NB4 (cell line): ENCODE data around the gene NTSR1.

ENCODE experiments used
- DNase-seq: peaks from one replicate; pipeline ENCODE4 v3.0.0; 2010; ENCODE audit warnings: low read depth
- H3K4me3 ChIP-seq: one replicate; pipeline ENCODE4 v1.5.1; 2011; ENCODE audit warnings: mild to moderate bottlenecking, low read depth, low read length, moderate library complexity
- MYC ChIP-seq: IDR thresholded peaks from 2 replicates; pipeline ENCODE4 v1.6.1; 2011; ENCODE audit warnings: low read depth, low read length
- POLR2A ChIP-seq: IDR thresholded peaks from 2 replicates; pipeline ENCODE4 v1.6.1; 2011; ENCODE audit warnings: mild to moderate bottlenecking; ENCODE audit not compliant: insufficient read length; ENCODE audit errors: extremely low read depth
- TF ChIP-seq, protein P1 (sequence below): IDR thresholded peaks from one replicate; pipeline ENCODE4 v1.5.1; 2012; ENCODE audit warnings: low read depth, low read length
- TF ChIP-seq, protein P2 (sequence below): IDR thresholded peaks from 2 replicates; pipeline ENCODE4 v1.6.1; 2011; ENCODE audit warnings: low read depth, low read length

NTSR1 gene

DNA sequence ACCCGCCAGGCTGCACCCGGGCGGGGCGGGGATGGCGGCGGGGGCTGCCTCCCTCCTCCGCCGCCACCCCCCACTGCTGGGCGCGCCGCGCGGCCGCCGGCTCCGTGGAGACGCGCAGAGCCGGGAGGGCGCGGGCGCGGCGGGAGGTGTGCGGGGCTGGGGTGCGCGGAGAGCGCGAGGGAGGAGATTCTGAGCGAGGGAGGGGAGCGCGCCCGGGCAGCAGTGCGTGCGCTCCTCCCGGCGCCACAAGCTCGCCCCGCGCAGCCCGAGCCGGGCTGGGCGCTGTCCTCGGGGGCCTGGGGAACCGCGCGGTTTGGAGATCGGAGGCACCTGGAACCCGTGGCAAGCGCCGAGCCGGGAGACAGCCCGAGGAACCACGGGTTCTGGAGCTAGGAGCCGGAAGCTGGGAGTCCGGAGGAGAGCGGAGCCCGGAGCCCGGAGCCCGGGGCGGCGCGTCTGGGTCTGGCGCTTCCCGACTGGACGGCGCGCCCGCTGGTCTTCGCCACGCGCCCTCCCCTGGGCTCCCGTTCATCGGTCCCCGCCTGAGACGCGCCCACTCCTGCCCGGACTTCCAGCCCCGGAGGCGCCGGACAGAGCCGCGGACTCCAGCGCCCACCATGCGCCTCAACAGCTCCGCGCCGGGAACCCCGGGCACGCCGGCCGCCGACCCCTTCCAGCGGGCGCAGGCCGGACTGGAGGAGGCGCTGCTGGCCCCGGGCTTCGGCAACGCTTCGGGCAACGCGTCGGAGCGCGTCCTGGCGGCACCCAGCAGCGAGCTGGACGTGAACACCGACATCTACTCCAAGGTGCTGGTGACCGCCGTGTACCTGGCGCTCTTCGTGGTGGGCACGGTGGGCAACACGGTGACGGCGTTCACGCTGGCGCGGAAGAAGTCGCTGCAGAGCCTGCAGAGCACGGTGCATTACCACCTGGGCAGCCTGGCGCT is at the start of gene NTSR1:
Gene NTSR1 (plus strand): TSS at position 246 of the 946 bp plus-strand sequence. CDS start 372 bp downstream, at position 618.
- peak; percentile 61 for DNase-seq
- peak within 1 kb of the TSS; percentile 38 for H3K4me3 ChIP-seq
- no peak for TF ChIP-seq POLR2A

DNA sequence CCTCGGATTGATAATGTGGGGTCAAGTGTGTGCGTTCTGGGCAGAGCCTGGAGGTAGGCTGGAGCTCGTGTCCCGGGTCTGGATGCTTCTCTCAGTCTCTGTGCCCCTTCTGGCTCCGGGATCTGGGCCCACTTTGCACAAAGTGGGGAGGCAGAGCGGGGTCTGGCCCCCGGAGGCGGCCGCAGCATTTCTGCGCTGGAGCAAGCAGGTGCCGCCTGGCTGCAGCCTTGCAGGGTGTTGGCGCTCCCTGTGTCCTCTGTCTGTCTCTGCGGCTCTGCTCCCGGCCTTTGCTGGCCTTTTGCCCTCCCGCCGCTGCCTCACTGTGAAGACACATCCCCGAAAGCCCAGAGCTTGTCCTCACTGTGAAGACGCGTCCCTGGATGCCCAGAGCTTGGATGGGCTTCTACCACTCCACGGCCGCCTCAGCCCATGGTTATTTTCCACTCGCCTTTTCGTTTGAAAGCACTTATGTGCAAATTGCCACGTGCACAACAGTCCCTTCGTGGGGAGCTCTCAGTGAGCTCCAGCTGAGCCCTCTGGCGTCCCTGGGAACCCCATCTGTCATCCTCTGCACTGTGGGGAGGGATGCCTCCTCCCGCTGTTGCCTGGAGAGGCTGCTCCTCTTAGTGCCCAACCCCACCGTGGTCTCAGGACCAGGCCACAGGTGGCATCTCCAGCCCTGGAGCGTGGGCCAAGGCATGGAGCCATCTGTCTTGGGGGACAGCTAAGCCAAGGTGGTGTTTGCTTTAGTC is 49.0 kb upstream of the NTSR1 start:
- DNase-seq, result no peak
- no peak for TF ChIP-seq POLR2A
- TF ChIP-seq, protein P1, sequence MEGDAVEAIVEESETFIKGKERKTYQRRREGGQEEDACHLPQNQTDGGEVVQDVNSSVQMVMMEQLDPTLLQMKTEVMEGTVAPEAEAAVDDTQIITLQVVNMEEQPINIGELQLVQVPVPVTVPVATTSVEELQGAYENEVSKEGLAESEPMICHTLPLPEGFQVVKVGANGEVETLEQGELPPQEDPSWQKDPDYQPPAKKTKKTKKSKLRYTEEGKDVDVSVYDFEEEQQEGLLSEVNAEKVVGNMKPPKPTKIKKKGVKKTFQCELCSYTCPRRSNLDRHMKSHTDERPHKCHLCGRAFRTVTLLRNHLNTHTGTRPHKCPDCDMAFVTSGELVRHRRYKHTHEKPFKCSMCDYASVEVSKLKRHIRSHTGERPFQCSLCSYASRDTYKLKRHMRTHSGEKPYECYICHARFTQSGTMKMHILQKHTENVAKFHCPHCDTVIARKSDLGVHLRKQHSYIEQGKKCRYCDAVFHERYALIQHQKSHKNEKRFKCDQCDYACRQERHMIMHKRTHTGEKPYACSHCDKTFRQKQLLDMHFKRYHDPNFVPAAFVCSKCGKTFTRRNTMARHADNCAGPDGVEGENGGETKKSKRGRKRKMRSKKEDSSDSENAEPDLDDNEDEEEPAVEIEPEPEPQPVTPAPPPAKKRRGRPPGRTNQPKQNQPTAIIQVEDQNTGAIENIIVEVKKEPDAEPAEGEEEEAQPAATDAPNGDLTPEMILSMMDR, result no peak
- TF ChIP-seq MYC, result no peak
- TF ChIP-seq, protein P2, sequence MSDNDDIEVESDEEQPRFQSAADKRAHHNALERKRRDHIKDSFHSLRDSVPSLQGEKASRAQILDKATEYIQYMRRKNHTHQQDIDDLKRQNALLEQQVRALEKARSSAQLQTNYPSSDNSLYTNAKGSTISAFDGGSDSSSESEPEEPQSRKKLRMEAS, result no peak
- no peak overlapping the region for H3K4me3 ChIP-seq

DNA sequence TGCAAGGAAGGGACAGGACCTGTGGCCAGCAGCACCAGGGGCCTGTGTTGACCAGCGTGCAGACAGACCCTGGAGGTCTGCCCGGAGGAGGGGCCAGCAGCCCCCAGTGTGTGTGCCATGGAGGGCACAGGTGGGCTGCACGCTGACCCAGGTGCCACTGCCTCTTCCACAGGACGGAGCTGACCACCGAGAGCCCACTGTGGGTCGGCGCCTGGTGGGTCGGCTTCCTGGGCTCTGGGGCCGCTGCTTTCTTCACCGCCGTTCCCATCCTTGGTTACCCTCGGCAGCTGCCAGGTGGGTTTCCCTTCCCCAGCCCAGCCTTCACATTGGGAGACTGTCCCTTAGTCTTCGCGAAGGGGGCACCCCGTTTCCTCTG is 48.4 kb upstream of the NTSR1 start:
- TF ChIP-seq POLR2A (no peak), MYC (no peak)
- TF ChIP-seq, protein P1, result no peak
- TF ChIP-seq, protein P2, result no peak
- no peak overlapping the region for H3K4me3 ChIP-seq
- DNase-seq, result no peak

DNA sequence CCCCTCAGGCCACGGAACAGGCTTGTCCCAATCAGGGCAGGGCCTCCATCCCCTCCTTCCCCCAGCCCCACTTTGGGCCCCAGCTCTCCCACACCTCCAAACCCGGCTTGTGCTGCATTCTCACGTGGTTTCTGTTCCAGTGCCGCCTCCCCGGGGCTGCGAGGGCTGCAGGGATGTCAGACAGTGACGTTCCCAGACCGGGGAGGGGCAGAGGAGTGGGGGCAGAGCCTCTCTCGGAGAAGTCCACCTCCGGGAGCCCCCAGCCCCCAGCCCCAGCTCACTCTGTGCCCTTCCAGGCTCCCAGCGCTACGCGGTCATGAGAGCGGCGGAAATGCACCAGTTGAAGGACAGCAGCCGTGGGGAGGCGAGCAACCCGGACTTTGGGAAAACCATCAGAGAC is 47.9 kb upstream of the NTSR1 start:
- no peak overlapping the region for H3K4me3 ChIP-seq
- TF ChIP-seq, protein P2, result no peak
- TF ChIP-seq POLR2A (no peak), MYC (no peak)
- TF ChIP-seq, protein P1, result no peak
- DNase-seq, result no peak

DNA sequence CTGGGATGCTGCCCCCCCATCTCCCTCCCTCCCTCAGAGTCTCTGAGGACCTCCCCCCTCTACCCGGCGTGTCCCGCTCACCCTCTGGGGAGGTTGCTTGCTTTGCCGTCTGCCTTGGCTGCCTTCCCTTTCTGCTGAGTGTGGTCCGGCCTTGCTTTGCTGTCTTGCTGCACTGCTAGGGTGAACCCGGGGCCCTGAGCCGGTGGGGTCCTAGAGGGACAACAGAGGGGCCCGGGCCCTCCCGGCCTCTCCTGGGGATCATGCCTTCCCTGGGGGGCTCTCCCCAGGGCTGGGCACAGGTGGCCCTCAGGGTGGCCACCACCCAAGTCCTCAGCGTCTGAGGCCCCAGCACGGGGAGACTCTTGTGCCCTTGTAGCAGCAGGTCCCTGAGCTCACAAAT is 47.0 kb upstream of the NTSR1 start:
- no peak for DNase-seq
- no peak overlapping the region for H3K4me3 ChIP-seq
- no peak for TF ChIP-seq MYC
- no peak for TF ChIP-seq POLR2A
- TF ChIP-seq, protein P2, result no peak
- TF ChIP-seq, protein P1, result no peak

DNA sequence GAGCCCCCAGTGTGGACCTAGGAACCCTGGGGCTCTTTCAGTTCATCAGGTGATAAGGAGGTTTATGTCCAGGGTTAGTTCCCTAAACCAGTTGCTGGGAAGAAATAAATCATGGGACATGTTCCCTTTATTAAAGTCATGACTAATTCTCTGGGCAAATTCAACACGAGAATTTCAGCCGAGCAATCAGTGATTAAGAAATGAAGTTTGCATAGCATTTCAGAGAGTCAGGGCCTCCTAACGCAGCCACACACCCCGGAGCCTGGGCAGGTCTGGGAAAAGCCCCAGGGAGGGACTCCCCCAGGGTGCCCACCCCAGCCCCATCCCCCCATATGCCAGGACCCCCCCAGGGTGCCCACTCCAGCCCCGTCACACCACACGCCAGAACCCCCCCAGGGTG is 46.2 kb upstream of the NTSR1 start:
- no peak for DNase-seq
- H3K4me3 ChIP-seq, result no peak overlapping the region
- TF ChIP-seq, protein P2, result no peak
- TF ChIP-seq MYC, result no peak
- TF ChIP-seq, protein P1, result no peak
- no peak for TF ChIP-seq POLR2A
